GM12878 (cell line): ENCODE data around the gene SPRN.

ENCODE experiments used
- BRCA1 ChIP-seq: IDR thresholded peaks from 2 replicates; pipeline ENCODE4 v1.6.1; 2011; ENCODE audit warnings: low read depth, low read length, improper control_type of control experiment
- ZNF274 ChIP-seq: IDR thresholded peaks from one replicate; pipeline ENCODE4 v1.8.0; 2011; ENCODE audit not compliant: insufficient read length, insufficient read depth

- TF ChIP-seq ZNF274, result no peak
- TF ChIP-seq BRCA1, result no peak
Measured at GRCh38 chr10:133457100-133457841, 32.8 kb upstream of the SPRN start.
